Measurements from ENCODE around the gene CAD.

GRCh38 chr2:27199241-27199640 is 17.9 kb upstream of the CAD start:
- TF ChIP-seq CBX8 (IDR thresholded peaks at IDR 0.05) (no peak), CTCF (IDR thresholded peaks at IDR 0.05) (no peak), EP300 (IDR thresholded peaks at IDR 0.05) (no peak), POLR2A (IDR thresholded peaks at IDR 0.05; ENCODE audit: low read length) (no peak), CHD2 (IDR thresholded peaks at IDR 0.05; ENCODE audit: low read length, partially characterized antibody) (no peak), RAD21 (conservative IDR thresholded peaks at IDR 0.05 in 1 of 2, IDR thresholded peaks at IDR 0.05 in 1 of 2) (no peak), JUN (IDR thresholded peaks at IDR 0.05) (no peak), EHMT2 (IDR thresholded peaks at IDR 0.05; ENCODE audit: low read depth) (no peak), HOXA7 (CRISPR knock-in tag; IDR thresholded peaks at IDR 0.05) (no peak), ELK1 (IDR thresholded peaks at IDR 0.05; ENCODE audit: low read depth, low read length) (no peak), ZFP36 (IDR thresholded peaks at IDR 0.05; ENCODE audit: borderline replicate concordance, partially characterized antibody) (no peak)

Data from A549 (cell line).